OCI-LY7 (cell line): ENCODE measurements around the gene AP3S2. TPM values are rescaled to one million over a fixed set of nuclear protein-coding genes. Genes with fewer than 3 reads are reported as not detected.
"Not testable (repeated sequence)": the region's sequence is repeated elsewhere in the genome, so short reads cannot be mapped to it uniquely, and the experiment has no call there.

ENCODE experiments used
- BruUV-seq: library from RNA; stranded (reverse); fragments of 400-500 nt; replicated peaks from 2 replicates; lab custom pipeline; 2021; lab: Mats Ljungman, UMichigan
- CTCF ChIA-PET: fragments of 300-600 bp; sonication (Branson Sonifier 250); formaldehyde crosslinking; loops from one replicate; lab custom pipeline; 2022; ENCODE audit warnings: antibody characterized with exemption; ENCODE audit not compliant: unreplicated experiment; lab: Charles Lee
- POLR2A ChIA-PET: fragments of 300-600 bp; sonication (Branson Sonifier 250); formaldehyde crosslinking; loops from one replicate; lab custom pipeline; 2022; ENCODE audit warnings: antibody characterized with exemption; lab: Charles Lee
- DNase-seq: peaks from one replicate; pipeline ENCODE4 v3.0.0-alpha.2; 2015; ENCODE audit warnings: low spot score
- H2AFZ ChIP-seq: fragments of 200-600 bp; sonication (generic), shearing (Covaris generic); 2 replicates; pipeline ENCODE4 v1.6.1; 2014; ENCODE audit warnings: mild to moderate bottlenecking, antibody characterized with exemption, low read length, moderate library complexity
- H3K27ac ChIP-seq: fragments of 200-600 bp; sonication (generic); 2 replicates; pipeline ENCODE4 v1.5.1; 2014; ENCODE audit warnings: mixed run types, low read depth, mild to moderate bottlenecking, moderate library complexity, low read length, inconsistent platforms; ENCODE audit not compliant: poor library complexity, severe bottlenecking
- H3K36me3 ChIP-seq: fragments of 200-600 bp; sonication (generic); 2 replicates; pipeline ENCODE4 v1.6.1; 2014; ENCODE audit warnings: mild to moderate bottlenecking, antibody characterized with exemption, low read length, moderate library complexity, mixed read lengths; ENCODE audit not compliant: insufficient read depth
- H3K4me1 ChIP-seq: fragments of 200-600 bp; sonication (generic); 2 replicates; pipeline ENCODE4 v1.5.1; 2014; ENCODE audit warnings: mild to moderate bottlenecking, low read length; ENCODE audit not compliant: insufficient read depth, poor library complexity, severe bottlenecking
- H3K4me2 ChIP-seq: fragments of 200-600 bp; sonication (generic); 2 replicates; pipeline ENCODE4 v1.6.1; 2014; ENCODE audit warnings: mild to moderate bottlenecking, low read length
- H3K4me3 ChIP-seq: fragments of 200-600 bp; sonication (generic); 2 replicates; pipeline ENCODE4 v1.5.1; 2014; ENCODE audit warnings: mild to moderate bottlenecking, low read depth, low read length; ENCODE audit not compliant: poor library complexity, severe bottlenecking
- H3K79me2 ChIP-seq: fragments of 200-600 bp; sonication (generic); 2 replicates; pipeline ENCODE4 v1.6.1; 2016; ENCODE audit warnings: low read depth, mild to moderate bottlenecking, low read length, moderate library complexity, mixed read lengths; ENCODE audit not compliant: insufficient read depth
- H3K9me2 ChIP-seq: fragments of 200-600 bp; sonication (generic); 2 replicates; pipeline ENCODE4 v1.6.1; 2016; ENCODE audit warnings: mild to moderate bottlenecking, low read length, mixed read lengths; ENCODE audit not compliant: insufficient read depth
- H3K9me3 ChIP-seq: fragments of 200-600 bp; sonication (generic); 2 replicates; pipeline ENCODE4 v1.6.1; 2014; ENCODE audit warnings: mild to moderate bottlenecking, mixed run types, low read length, mixed read lengths
- H4K20me1 ChIP-seq: fragments of 200-600 bp; sonication (generic); 2 replicates; pipeline ENCODE4 v1.6.1; 2014; ENCODE audit warnings: mild to moderate bottlenecking, antibody characterized with exemption, low read length, moderate library complexity, mixed read lengths; ENCODE audit not compliant: insufficient read depth
- EZH2phosphoT487 ChIP-seq: fragments of 200-600 bp; sonication (generic); IDR thresholded peaks from 2 replicates; pipeline ENCODE4 v1.6.1; 2018; ENCODE audit warnings: low read depth, borderline replicate concordance, mild to moderate bottlenecking, mixed run types, antibody characterized with exemption, low read length, moderate library complexity, mixed read lengths
- intact Hi-C: fragments of 100-400 bp; cut with micrococcal nuclease; formaldehyde crosslinking; loops from one replicate; pipeline ENCODE4 v1.10.0; 2022; ENCODE audit not compliant: unreplicated experiment
- total RNA-seq, 2 experiments: library from RNA; depleted of rRNA in 1 of 2; stranded (reverse); fragments of >200 nt in 1 of 2; shearing (Covaris generic) in 1 of 2; gene quantifications; 2 replicates each; pipeline ENCODE4 v1.2.3, GENCODE V29; 2014 to 2022
- TF ChIP-seq, protein P1 (sequence below): fragments of 200-600 bp; sonication (generic); conservative IDR thresholded peaks from 2 replicates; pipeline ENCODE4 v1.5.1; 2014; ENCODE audit warnings: mild to moderate bottlenecking, antibody characterized with exemption, low read length, moderate library complexity, mixed read lengths

Gene AP3S2
- total RNA-seq, 2 experiments from 2014 or later: 20.8 to 30.4 TPM

DNA sequence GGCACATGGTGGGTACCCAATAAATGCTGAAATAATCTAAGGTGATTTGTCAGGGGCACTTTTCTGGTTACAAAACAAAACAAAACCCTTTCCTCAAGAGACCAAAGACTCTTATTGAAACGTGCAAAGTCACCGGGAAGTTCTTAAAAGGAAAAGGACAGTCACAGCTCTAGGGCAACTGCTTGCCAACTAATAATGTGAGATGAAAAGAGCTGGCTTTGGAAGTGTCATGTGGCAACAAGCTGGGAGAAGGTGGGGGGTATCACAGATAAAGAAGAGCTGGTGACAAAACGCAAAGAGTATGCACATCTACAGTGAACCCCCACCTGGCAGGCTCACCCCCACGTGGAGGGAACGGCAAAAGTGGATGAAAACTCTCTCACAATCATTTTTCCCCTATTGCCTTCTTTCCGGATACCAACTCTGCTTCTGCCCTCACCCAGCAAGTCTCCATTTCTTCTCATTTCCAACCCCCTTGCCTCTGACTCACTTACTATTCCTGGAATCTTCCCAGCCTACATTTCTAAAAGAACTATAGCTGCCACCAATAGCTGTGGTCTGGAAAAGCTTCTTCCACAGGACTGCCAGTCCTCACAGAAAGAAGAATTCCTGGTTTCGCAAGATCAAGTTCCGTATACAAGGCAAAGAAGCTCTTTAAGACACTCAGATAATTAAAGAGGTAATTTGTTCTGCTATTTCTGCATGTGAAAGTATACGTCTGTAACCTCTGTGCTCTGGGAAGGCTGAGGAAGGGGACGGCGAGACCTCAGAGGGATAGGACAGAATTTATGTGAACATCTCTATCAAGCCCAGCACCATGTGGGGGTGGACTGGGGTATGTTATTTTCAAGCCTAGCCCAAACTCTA is 57.3 kb downstream of the AP3S2 start:
- intact Hi-C loops: no loop called here
- H3K9me3 ChIP-seq: no peaks in the 10 kb centered on the region
- peaks cover 50% of the 10 kb centered on the region for H3K36me3 ChIP-seq
- H2AFZ ChIP-seq: no peak overlapping the region
- POLR2A ChIA-PET: interaction anchor here (1.0 to 1.6 kb wide), 2 partner anchors 24 to 262 kb away, joined by 3 read pairs; no protein-coding TSS in a partner anchor
- no peaks in the 10 kb centered on the region for H3K79me2 ChIP-seq
- no peak overlapping the region for H3K4me2 ChIP-seq
- H3K4me3 ChIP-seq: no peak overlapping the region
- BruUV-seq: no TSS peak
- CTCF ChIA-PET: interaction anchor here (0.6 kb wide), 1 partner anchor 200 kb away, joined by 3 read pairs; no protein-coding TSS in a partner anchor
- H4K20me1 ChIP-seq: no peaks in the 10 kb centered on the region
- no peak overlapping the region for H3K27ac ChIP-seq
- no peak for TF ChIP-seq EZH2phosphoT487
- H3K4me1 ChIP-seq: no peaks in the 10 kb centered on the region
- no peaks in the 10 kb centered on the region for H3K9me2 ChIP-seq
- no peak for DNase-seq

DNA sequence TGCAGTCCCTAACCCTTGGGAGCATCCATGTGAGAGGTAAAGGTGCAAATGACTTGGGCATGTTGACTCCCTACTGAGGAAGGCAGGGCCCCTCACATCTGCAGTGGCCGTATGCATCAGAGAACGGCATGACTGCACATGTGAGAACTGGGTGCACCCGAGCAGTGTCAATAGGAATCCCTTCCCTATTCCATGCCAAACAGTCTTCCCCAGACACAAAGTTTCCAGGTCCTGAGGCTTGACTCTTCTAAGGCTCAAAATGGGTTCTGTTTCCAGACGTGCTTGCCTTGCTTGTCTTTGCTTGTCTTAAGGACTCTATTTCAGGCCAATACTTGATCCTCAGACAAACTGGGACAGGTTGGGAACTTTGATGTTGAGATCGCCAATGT is 58.6 kb downstream of the AP3S2 start:
- ChIA-PET CTCF (no interaction called here), POLR2A (no interaction called here)
- Histone ChIP-seq H3K4me3 (no peak overlapping the region), H3K27ac (no peak overlapping the region), H3K79me2 (no peaks in the 10 kb centered on the region), H3K9me2 (no peaks in the 10 kb centered on the region), H3K36me3 (peaks cover 50% of the 10 kb centered on the region), H3K9me3 (no peaks in the 10 kb centered on the region), H3K4me1 (no peaks in the 10 kb centered on the region), H4K20me1 (no peaks in the 10 kb centered on the region), H2AFZ (no peak overlapping the region), H3K4me2 (no peak overlapping the region)
- TF ChIP-seq EZH2phosphoT487: no peak
- TF ChIP-seq, protein P1, sequence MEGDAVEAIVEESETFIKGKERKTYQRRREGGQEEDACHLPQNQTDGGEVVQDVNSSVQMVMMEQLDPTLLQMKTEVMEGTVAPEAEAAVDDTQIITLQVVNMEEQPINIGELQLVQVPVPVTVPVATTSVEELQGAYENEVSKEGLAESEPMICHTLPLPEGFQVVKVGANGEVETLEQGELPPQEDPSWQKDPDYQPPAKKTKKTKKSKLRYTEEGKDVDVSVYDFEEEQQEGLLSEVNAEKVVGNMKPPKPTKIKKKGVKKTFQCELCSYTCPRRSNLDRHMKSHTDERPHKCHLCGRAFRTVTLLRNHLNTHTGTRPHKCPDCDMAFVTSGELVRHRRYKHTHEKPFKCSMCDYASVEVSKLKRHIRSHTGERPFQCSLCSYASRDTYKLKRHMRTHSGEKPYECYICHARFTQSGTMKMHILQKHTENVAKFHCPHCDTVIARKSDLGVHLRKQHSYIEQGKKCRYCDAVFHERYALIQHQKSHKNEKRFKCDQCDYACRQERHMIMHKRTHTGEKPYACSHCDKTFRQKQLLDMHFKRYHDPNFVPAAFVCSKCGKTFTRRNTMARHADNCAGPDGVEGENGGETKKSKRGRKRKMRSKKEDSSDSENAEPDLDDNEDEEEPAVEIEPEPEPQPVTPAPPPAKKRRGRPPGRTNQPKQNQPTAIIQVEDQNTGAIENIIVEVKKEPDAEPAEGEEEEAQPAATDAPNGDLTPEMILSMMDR: no peak
- DNase-seq: no peak
- TSS peak; percentile 47 for BruUV-seq
- intact Hi-C loops: no loop called here

DNA sequence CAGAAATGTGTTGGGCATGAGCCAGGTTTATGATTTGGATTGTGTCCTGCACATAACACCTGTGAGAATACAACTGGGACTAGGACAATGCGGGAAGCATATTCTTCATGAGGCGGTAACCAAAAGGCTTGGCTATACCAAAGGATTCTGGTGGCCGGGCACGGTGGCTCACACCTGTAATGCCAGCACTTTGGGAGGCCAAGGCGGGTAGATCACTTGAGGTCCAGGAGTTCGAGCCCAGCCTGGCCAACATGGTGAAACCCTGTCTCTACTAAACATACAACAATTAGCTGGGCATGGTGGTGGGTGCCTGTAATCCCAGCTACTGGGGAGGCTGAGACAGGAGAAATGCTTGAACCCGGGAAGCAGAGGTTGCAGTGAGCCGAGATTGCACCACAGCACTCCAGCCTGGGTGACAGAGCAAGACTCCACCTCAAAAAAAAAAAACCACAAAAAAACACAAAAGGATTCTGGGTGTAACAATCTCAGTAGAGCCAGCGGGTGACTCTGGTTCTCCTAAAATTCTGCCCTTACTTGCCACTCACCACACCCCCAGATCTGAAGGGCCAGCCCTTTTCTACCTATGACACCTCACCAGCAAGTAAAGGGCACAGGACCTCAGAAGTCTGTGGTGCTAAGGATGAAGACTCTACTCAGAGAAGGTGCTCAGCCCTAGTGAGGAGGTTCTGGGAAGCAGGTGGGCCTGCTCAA is 59.2 kb downstream of the AP3S2 start:
- H4K20me1 ChIP-seq, H3K27ac ChIP-seq, BruUV-seq, H3K9me3 ChIP-seq, DNase-seq, H3K4me1 ChIP-seq, intact Hi-C loops, CTCF ChIA-PET, H3K4me2 ChIP-seq, H3K79me2 ChIP-seq, H3K4me3 ChIP-seq, H2AFZ ChIP-seq, H3K9me2 ChIP-seq: not testable (repeated sequence)
- H3K36me3 ChIP-seq: peaks cover 45% of the 10 kb centered on the region
- POLR2A ChIA-PET: interaction anchor here (0.6 kb wide), 1 partner anchor 70 kb away, joined by 3 read pairs; no protein-coding TSS in a partner anchor
